ENCODE measurements around the gene DNAJC16.
"Not testable (repeated sequence)": the region's sequence is repeated elsewhere in the genome, so short reads cannot be mapped to it uniquely, and the experiment has no call there.

GRCh38 chr1:15491010-15491409 is 35.6 kb upstream of the DNAJC16 start:
- TF ChIP-seq CTCF, POLR2A (IDR thresholded peaks at IDR 0.05): not testable (repeated sequence)
